HG03097 (cell line): ENCODE measurements around the gene SKI.

ENCODE experiments used
- ATAC-seq: cut with Tn5 transposase; IDR thresholded peaks from one replicate; pipeline ENCODE4 v1.9.1; 2021; ENCODE audit not compliant: unreplicated experiment, low FRiP score

Gene SKI

GRCh38 chr1:2228157-2228594 is at the start of gene SKI:
Gene SKI (plus strand): TSS chr1:2228319. CDS start chr1:2228767, 448 bp downstream.
- ATAC-seq: no peak

GRCh38 chr1:2178875-2179274 is 49.2 kb upstream of the SKI start:
- ATAC-seq: no peak

GRCh38 chr1:2179283-2180013 is 48.7 kb upstream of the SKI start:
- no peak for ATAC-seq

- ATAC-seq: no peak
Measured at GRCh38 chr1:2180297-2181245, 47.5 kb upstream of the SKI start.

GRCh38 chr1:2181271-2181670 is 46.8 kb upstream of the SKI start:
- ATAC-seq: no peak

GRCh38 chr1:2181752-2182151 is 46.4 kb upstream of the SKI start:
- no peak for ATAC-seq

GRCh38 chr1:2182376-2182775 is 45.7 kb upstream of the SKI start:
- no peak for ATAC-seq

GRCh38 chr1:2183937-2184334 is 44.2 kb upstream of the SKI start:
- no peak for ATAC-seq

GRCh38 chr1:2184531-2184930 is 43.6 kb upstream of the SKI start:
- ATAC-seq: no peak

GRCh38 chr1:2184934-2185333 is 43.2 kb upstream of the SKI start:
- no peak for ATAC-seq

- ATAC-seq: no peak
Measured at GRCh38 chr1:2185880-2186855, 42.0 kb upstream of the SKI start.

GRCh38 chr1:2186901-2187300 is 41.2 kb upstream of the SKI start:
- ATAC-seq: no peak

- no peak for ATAC-seq
Measured at GRCh38 chr1:2187619-2188018, 40.5 kb upstream of the SKI start.

GRCh38 chr1:2188336-2188735 is 39.8 kb upstream of the SKI start:
- no peak for ATAC-seq

- ATAC-seq: no peak
Measured at GRCh38 chr1:2189459-2190425, 38.4 kb upstream of the SKI start.

GRCh38 chr1:2190491-2190976 is 37.6 kb upstream of the SKI start:
- ATAC-seq: no peak

- no peak for ATAC-seq
Measured at GRCh38 chr1:2192031-2192995, 35.8 kb upstream of the SKI start.
